HG02642 (cell line): ENCODE results near the gene CDRT4.

Source experiments
- ATAC-seq: cut with Tn5 transposase; IDR thresholded peaks from one replicate; pipeline ENCODE4 v1.9.1; 2021; ENCODE audit warnings: mild to moderate bottlenecking; ENCODE audit not compliant: unreplicated experiment, poor library complexity

CDRT4 gene

GRCh38 chr17:15436473-15437302 lies 30.7 kb downstream of the CDRT4 start:
- ATAC-seq = no peak

- ATAC-seq = no peak
These were observed 32.5 kb downstream of the CDRT4 start for GRCh38 chr17:15434956-15435355.

DNA sequence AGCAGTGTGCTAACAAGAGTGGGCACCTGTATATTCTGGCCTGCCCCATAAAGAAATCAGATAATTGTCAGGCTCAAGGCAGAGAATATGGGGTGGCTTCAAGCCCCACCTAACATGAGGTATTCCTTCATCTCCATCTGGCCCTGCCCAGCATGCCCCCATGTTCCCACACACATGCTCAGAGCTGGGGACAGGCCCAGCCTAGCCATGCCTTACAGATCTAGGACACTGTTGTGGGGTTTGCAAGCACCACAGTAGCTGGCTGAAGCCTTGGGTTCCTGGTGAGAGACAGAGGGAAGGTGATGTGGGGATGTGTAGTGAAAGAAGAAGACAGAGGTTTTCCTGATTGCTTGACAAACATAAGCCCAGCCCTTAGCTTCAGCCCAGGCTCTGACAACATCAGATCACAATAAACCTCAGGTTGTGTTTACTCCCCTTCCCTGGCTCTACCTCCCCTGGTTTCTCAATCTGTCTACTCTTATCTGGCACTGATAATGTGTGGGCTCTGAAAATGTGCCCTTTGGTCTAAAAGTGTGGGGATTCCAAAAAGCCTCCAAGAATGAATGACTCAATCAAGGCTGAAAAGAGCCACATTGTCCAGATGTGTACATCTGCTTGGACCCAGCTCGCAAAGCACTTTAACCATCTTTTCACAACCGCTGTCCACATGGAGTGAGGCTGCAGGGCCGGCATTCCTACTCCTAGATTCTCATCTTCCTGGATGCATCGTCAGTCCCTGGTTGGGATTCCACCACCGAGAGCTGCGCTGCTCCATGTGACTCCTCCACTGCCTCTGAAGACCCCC lies 34.4 kb downstream of the CDRT4 start:
- no peak for ATAC-seq

DNA sequence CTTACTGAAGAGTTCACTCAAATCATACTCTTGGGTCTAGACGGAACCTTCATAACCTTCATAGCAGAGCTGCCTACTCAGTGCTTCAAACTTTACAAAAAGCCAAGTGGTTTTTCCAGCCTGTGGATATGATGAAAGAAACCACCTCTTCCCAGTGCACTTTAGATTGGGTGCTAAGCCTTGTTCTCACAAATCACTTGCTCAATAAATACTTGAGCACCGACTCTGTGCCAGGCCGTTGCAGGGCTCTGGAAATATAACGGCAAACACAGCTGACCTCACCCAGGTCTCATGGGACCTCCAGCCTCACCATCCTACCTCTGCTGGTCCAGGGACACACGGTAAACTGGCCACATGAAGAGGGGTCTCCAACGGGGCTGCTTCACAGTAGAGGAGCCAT lies 35.7 kb downstream of the CDRT4 start:
- no peak for ATAC-seq

DNA sequence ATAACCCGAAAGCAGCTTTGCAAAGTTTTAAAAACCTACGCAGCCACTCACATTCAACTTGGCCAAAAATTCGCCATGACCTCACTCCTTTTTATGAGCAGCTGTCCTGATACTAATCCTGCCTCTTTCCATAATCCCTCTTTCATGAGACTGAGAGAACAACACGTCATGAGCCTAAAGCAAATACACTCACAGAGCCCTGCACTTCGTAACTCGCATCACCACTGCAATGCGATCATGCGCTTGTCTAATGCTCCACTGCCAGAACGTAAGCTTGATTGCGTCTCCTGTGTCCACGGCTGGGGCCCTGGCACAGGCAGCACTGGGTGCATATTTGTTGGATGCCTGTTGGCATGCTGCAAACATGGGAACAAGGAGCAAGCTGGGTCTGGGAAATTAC lies 36.2 kb downstream of the CDRT4 start:
- ATAC-seq = no peak

DNA sequence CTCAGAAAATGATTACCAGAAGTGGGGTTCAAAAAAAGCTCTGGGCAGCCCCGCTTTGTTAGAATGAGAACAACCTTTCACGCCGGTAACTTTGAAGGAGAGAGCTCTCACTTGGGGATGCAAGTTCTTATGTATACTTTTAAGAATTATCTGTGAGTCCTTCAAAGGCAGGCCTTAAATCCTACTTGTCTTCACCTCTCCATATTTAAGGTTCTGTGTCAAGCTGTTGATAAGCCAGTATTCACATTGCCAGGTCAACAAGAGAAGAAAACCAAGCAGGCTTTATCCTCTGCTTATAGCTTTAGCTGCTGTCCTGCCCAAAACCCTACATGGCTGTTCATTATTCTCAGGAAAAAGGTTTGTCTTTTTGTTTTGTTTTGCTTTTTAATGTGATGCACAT lies 42.9 kb downstream of the CDRT4 start:
- ATAC-seq = no peak

- no peak for ATAC-seq
These were observed 44.9 kb downstream of the CDRT4 start for GRCh38 chr17:15422392-15422965.

DNA sequence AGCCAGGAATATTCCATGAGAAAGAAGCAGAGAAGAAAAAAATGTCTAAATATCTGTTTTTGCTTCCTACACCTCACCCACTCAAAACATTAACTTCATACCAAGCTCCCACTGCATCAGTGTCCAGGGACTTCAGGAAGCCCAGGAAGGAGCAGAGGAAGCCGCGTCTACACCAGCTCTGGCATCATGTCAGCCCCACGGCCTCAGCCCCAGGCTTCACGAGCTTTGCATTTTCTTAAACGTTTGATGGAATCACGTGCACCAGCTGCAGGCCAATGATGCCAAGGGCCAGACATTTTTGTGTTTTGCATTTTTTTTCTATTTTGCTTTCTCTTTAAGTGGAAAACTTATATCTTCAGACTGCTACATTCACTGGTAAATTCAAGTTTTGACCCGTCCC lies 48.6 kb downstream of the CDRT4 start:
- ATAC-seq = no peak

- no peak for ATAC-seq
These were observed 52.7 kb downstream of the CDRT4 start for GRCh38 chr17:15414532-15415306.

GRCh38 chr17:15413101-15413771 lies 54.2 kb downstream of the CDRT4 start:
- ATAC-seq = no peak

DNA sequence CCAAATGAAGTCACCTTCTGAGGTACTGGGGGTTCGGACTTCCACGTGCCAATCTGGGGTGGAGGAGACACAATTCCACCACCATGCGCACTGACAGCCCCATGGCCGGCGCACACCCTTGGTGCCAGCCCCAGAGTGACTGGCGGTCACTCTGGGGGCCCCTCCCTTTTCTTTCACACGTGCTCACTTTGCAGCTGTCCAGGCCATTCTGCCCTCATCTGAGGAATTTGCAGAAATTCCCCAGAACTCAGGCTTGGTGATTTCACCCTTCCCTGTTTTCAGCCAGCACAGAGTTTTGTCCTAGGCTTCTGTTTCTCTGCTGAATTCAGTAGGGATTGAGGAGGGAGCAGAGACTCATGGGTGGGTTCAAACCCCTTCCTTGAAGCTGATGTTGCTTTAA lies 54.8 kb downstream of the CDRT4 start:
- ATAC-seq = no peak

DNA sequence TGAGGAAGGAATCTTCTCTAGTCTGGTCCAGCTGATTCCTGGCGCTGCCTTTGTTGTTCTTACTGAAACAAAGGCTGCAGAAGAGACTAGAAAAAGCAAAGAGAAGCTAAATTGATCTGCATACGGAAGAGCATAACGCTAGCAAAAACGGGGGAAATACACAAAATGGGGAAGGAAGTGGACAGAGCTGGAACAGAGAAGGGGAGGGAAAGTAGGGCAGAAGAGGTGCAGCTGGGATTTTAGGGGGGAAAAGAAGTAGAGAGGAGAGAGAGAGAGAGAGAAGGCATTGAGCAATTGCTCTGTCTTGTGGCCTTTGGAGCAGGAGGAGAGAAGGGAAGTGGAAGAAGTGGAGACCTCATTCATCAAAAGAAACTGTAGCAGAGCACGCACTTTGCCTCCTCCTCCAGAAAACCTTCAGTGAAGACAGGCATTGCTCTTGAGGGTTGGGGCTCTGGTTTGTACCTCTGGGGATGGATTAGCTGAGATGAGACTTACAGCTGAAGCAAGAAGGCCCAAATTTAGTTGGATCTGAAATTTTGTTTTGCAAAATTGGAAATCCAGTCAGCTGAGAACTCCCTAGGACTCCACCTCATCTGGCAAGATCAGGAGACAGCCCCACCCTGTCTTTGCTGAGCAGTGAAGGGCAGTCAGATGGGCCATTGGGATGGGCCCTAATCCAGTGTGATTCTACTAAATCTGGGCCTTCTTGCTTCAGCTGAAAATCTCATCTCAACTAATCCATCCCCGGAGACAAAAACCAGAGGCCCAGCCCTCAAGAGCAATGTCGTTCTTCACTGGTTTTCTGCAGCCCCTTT lies 55.8 kb downstream of the CDRT4 start:
- ATAC-seq = no peak

GRCh38 chr17:15409721-15410250 lies 57.6 kb downstream of the CDRT4 start:
- ATAC-seq = no peak

- ATAC-seq = no peak
These were observed 58.6 kb downstream of the CDRT4 start for GRCh38 chr17:15408803-15409202.

DNA sequence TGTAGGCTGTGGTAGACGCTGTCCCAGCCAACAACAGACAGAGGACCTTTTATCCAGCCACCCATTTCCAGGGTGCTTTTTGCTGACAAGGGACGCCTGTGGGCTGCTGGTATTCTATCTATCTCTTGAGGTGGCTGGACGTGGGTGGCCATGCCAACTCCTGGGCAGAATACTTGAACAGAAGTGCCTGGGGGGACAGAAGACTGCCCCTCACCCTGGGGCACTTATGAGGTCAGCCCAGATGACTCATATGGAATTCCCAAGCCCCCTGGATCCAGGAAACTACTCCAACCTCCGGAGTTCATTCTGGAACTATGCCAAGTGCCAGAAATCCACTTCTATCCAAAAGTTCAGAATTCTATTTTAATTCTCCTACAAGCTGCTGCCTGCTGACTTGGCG lies 61.3 kb downstream of the CDRT4 start:
- ATAC-seq = no peak

DNA sequence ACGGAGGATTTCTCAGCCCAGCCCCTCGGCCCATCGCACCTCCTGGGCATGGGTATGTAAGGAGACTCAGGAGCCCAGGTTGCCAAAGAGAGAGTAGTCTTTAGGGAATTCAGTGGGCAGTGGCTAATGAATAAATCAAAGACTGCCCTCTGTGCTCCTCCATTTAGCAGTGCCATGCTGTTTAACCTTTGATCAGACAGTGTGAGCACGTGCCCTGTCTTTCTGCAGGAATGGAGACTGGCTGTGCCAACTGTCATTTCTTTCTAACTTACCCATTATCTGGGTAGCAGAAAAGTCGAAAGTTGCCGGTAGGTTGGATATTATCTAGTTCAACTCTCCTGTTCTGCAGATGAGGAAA lies 62.4 kb downstream of the CDRT4 start:
- no peak for ATAC-seq

DNA sequence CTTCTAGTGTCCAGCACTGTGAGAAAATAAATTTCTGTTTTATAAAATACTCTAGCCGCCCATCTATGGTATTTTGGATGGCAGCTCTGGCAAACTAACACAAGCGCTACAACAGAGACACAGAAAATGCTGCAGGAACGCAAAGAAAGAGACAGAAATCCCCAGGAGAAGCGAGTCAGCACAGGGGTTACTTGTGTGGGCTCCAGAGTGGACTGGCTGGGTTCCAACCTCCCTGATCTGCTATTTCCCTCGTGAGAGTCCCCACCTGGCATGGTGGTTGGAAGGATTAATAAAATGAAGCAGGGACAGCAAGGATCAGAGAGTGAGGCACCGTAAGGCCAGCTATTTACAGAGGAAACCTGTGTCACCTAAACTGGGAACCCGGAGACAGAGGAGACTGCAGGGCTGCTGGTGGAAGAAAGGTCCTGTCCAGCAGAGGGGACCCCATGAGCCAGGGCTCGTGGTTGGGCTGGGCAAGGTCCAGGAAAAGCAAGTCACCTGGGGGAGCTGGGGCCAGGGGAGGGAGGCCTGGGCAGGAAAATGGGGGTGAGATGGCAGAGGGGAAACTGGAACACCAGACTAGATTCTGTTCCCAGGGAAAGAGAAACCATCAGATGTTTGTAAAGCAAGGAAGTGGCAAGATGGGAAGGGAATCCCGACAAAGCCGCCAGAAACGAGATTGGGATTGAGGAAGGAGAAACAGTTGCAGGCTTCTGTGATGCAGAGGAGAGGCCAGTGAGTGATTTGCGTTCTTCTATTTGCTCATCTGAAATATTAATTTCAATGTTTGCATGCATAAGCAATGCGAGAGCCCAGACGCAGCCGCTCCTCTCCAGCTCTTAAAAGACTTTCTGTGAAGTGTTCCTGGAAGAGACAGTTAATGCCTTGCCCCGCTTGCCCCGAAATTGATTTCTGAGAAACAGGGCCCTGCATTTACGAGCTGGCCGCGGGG lies 63.0 kb downstream of the CDRT4 start:
- ATAC-seq = no peak
